H54 (cell line): ENCODE results near the gene HTT.

Experiments
- DNase-seq: peaks from one replicate; pipeline ENCODE4 v3.0.0; 2011; ENCODE audit warnings: low spot score, mixed read lengths; ENCODE audit not compliant: insufficient read length
- FAIRE-seq: peaks from 3 replicates; lab custom pipeline; 2011; peaks lifted over from hg19 to GRCh38; lab: Jason Lieb, UNC
- POLR2A ChIP-seq: IDR thresholded peaks from 2 replicates; pipeline ENCODE4 v1.6.1; 2011; ENCODE audit warnings: low read depth, mild to moderate bottlenecking, low read length

HTT gene

GRCh38 chr4:3243136-3243780 is 168.8 kb downstream of the HTT start:
- no peak for FAIRE-seq
- DNase-seq, result no peak
- TF ChIP-seq POLR2A, result no peak

- DNase-seq, result no peak
- no peak for TF ChIP-seq POLR2A
- no peak for FAIRE-seq
Observed at GRCh38 chr4:3244002-3244401, 169.5 kb downstream of the HTT start.

GRCh38 chr4:3244747-3245146 is 170.3 kb downstream of the HTT start:
- DNase-seq (no peak), FAIRE-seq (no peak)
- no peak for TF ChIP-seq POLR2A

- TF ChIP-seq POLR2A, result no peak
- DNase-seq (no peak), FAIRE-seq (no peak)
Observed at GRCh38 chr4:3245676-3246075, 171.2 kb downstream of the HTT start.

GRCh38 chr4:3246458-3247398 is 172.2 kb downstream of the HTT start:
- peak; percentile 37 for DNase-seq
- no peak for TF ChIP-seq POLR2A
- FAIRE-seq, result no peak

GRCh38 chr4:3247399-3248177 is 173.1 kb downstream of the HTT start:
- no peak for TF ChIP-seq POLR2A
- no peak for FAIRE-seq
- no peak for DNase-seq

GRCh38 chr4:3248178-3248480 is 173.6 kb downstream of the HTT start:
- no peak for TF ChIP-seq POLR2A
- FAIRE-seq (no peak), DNase-seq (no peak)

GRCh38 chr4:3248811-3249661 is 174.6 kb downstream of the HTT start, which contains the start of gene MSANTD1:
Gene MSANTD1 (plus strand): TSS chr4:3249159. CDS start chr4:3249223, 64 bp downstream.
- DNase-seq, result no peak
- FAIRE-seq, result no peak

GRCh38 chr4:3249711-3250437 is 175.4 kb downstream of the HTT start:
- DNase-seq (no peak), FAIRE-seq (no peak)
- no peak for TF ChIP-seq POLR2A

More at GRCh38 chr4:3248811-3249661, 174.6 kb downstream of the HTT start, which contains the start of gene MSANTD1:
- TF ChIP-seq POLR2A, result no peak

GRCh38 chr4:3250438-3250955 is 176.0 kb downstream of the HTT start:
- FAIRE-seq (no peak), DNase-seq (no peak)
- TF ChIP-seq POLR2A, result no peak

- DNase-seq (peak; percentile 73), FAIRE-seq (no peak)
- TF ChIP-seq POLR2A, result no peak
Observed at GRCh38 chr4:3250956-3251690, 176.6 kb downstream of the HTT start.

GRCh38 chr4:3251691-3252479 is 177.4 kb downstream of the HTT start:
- no peak for FAIRE-seq
- TF ChIP-seq POLR2A, result no peak

More at GRCh38 chr4:3251691-3252479, 177.4 kb downstream of the HTT start:
- no peak for DNase-seq
